Activated CD8-positive, alpha-beta memory T cell treated with anti-CD3 and anti-CD28 coated beads for 4 hours (primary cell): ENCODE data around the gene CHRM3.
"Not testable (repeated sequence)": the region's sequence is repeated elsewhere in the genome, so short reads cannot be mapped to it uniquely, and the experiment has no call there.

Experiments used
- DNase-seq, 2 donors: peaks; one replicate each; pipeline ENCODE4 v3.0.0-alpha.2; 2020; ENCODE audit warnings: low read depth in 2 of 2

CHRM3 gene

GRCh38 chr1:239386453-239387303, at the start of gene CHRM3:
Gene CHRM3 (plus strand): TSS chr1:239386568. CDS start chr1:239907452, 520,884 bp downstream.
- no peak for DNase-seq

GRCh38 chr1:239337799-239338430, 48.5 kb upstream of the CHRM3 start:
- DNase-seq, result no peak

GRCh38 chr1:239347776-239348175, 38.6 kb upstream of the CHRM3 start:
- DNase-seq, result no peak

- DNase-seq, result no peak
Measured at GRCh38 chr1:239348635-239349353, 37.6 kb upstream of the CHRM3 start.

- no peak for DNase-seq
Measured at GRCh38 chr1:239349699-239350098, 36.7 kb upstream of the CHRM3 start.

GRCh38 chr1:239353536-239353935, 32.8 kb upstream of the CHRM3 start:
- DNase-seq, result no peak

GRCh38 chr1:239354231-239354630, 32.1 kb upstream of the CHRM3 start:
- no peak for DNase-seq

- no peak for DNase-seq
Measured at GRCh38 chr1:239357867-239358266, 28.5 kb upstream of the CHRM3 start.

- DNase-seq, result no peak
Measured at GRCh38 chr1:239361403-239361802, 25.0 kb upstream of the CHRM3 start.

GRCh38 chr1:239363930-239364329, 22.4 kb upstream of the CHRM3 start:
- DNase-seq, result no peak

GRCh38 chr1:239367196-239367810, 19.1 kb upstream of the CHRM3 start:
- no peak for DNase-seq

GRCh38 chr1:239368436-239369109, 17.8 kb upstream of the CHRM3 start:
- no peak for DNase-seq

GRCh38 chr1:239370869-239371268, 15.5 kb upstream of the CHRM3 start:
- DNase-seq, result not testable (repeated sequence)

- DNase-seq, result no peak
Measured at GRCh38 chr1:239382666-239383065, 3.7 kb upstream of the CHRM3 start.

GRCh38 chr1:239383714-239384113, 2.7 kb upstream of the CHRM3 start:
- DNase-seq, result no peak

- no peak for DNase-seq
Measured at GRCh38 chr1:239387304-239388158, 1.2 kb downstream of the CHRM3 start.

GRCh38 chr1:239388159-239388485, 1.8 kb downstream of the CHRM3 start:
- DNase-seq, result no peak

GRCh38 chr1:239388578-239388977, 2.2 kb downstream of the CHRM3 start:
- no peak for DNase-seq

GRCh38 chr1:239389703-239390102, 3.3 kb downstream of the CHRM3 start:
- no peak for DNase-seq

- DNase-seq, result no peak
Measured at GRCh38 chr1:239392271-239392670, 5.9 kb downstream of the CHRM3 start.

- no peak for DNase-seq
Measured at GRCh38 chr1:239394107-239394506, 7.7 kb downstream of the CHRM3 start.
